Heart right ventricle (tissue), 16 donors: Measurements from ENCODE around the gene SBDS. TPM values are rescaled to one million over a fixed set of nuclear protein-coding genes. Genes with fewer than 3 reads are reported as not detected.
"Not testable (repeated sequence)": the region's sequence is repeated elsewhere in the genome, so short reads cannot be mapped to it uniquely, and the experiment has no call there.

Experiments used
- ATAC-seq, 8 donors: fragments of 200-7000 bp; cut with Tn5 transposase; one replicate each; pipeline ENCODE4 v1.9.1; 2020; ENCODE audit warnings: mild to moderate bottlenecking in 8 of 8, moderate library complexity in 8 of 8, moderate number of reproducible peaks in 1 of 8
- DNase-seq, 2 donors: peaks; one replicate each; pipeline ENCODE4 v3.0.0-alpha.2; 2020
- H3K27ac ChIP-seq, 10 donors: fragments of 200-600 bp; sonication (generic) in 2 of 10; one replicate each; pipeline versions ENCODE4 v1.5.0 to v1.8.0; 2020 to 2022; ENCODE audit warnings: mild to moderate bottlenecking in 3 of 10
- H3K27me3 ChIP-seq, 7 donors: fragments of 200-600 bp; one replicate each; pipeline ENCODE4 v1.8.0; 2021 to 2022; ENCODE audit warnings: mild to moderate bottlenecking in 2 of 7
- H3K36me3 ChIP-seq, 9 donors: fragments of 200-600 bp; sonication (generic) in 1 of 9; one replicate each; pipeline versions ENCODE4 v1.5.0 to v1.8.0; 2020 to 2022; ENCODE audit warnings: mild to moderate bottlenecking in 2 of 9
- H3K4me1 ChIP-seq, 9 donors: fragments of 200-600 bp; sonication (generic) in 1 of 9; one replicate each; pipeline versions ENCODE4 v1.5.0 to v1.8.0; 2020 to 2022; ENCODE audit warnings: mild to moderate bottlenecking in 4 of 9
- H3K4me3 ChIP-seq, 10 donors: fragments of 200-600 bp; sonication (generic) in 2 of 10; one replicate each; pipeline versions ENCODE4 v1.5.0 to v1.8.0; 2020 to 2022; ENCODE audit warnings: mild to moderate bottlenecking in 7 of 10, moderate library complexity in 2 of 10
- H3K9me3 ChIP-seq, 11 donors: fragments of 200-600 bp in 10 of 11; sonication (generic) in 2 of 11; one replicate each; pipeline versions ENCODE4 v1.5.0 to v1.8.0; 2013 to 2022; ENCODE audit warnings: mild to moderate bottlenecking in 2 of 11, control low read depth in 1 of 11, moderate library complexity in 1 of 11
- CTCF ChIP-seq, 9 donors: fragments of 200-600 bp; sonication (generic) in 2 of 9; IDR thresholded peaks; one replicate each; pipeline versions ENCODE4 v1.5.0 to v1.8.0; 2021 to 2022; ENCODE audit warnings: antibody characterized with exemption in 9 of 9, mild to moderate bottlenecking in 5 of 9, moderate library complexity in 1 of 9
- WGBS, 2 donors: extraction: QIAGEN DNeasy Blood & Tissue Kit; methylation state at CpG; one replicate each; pipeline ENCODE4 v1.1.7; 2013; ENCODE audit warnings: inconsistent platforms in 1 of 2; 5-methylcytosine and 5-hydroxymethylcytosine counted together
- intact Hi-C, 10 donors: fragments of 100-400 bp; cut with DNase I; formaldehyde crosslinking; loops; one replicate each; pipeline versions ENCODE4 v1.11.1 to v1.14.2; 2022
- long read RNA-seq, 3 donors: library from polyadenylated mRNA; unstranded; transcript quantifications; one replicate each; pipeline ENCODE4 v2.0.0, GENCODE V29; 2020 to 2021
- polyA plus RNA-seq, 2 donors: library from polyadenylated mRNA; stranded (reverse); fragments of 200-250 nt; gene quantifications; one replicate each; pipeline ENCODE4 v1.2.3, GENCODE V29; 2013
- total RNA-seq, 10 donors: library from RNA; stranded (reverse); fragmentation: NEBNext Ultra II Directional in 3 of 10; extraction: Animal tissue kit (Norgen Biotek cat#: 25700) in 3 of 10; gene quantifications; one replicate each; pipeline versions ENCODE4 v1.2.1 to v1.2.4, GENCODE V29; 2021 to 2023
- donor health status: Arrhythmogenic right ventricular cardiomyopathy.
- donor health status: ischemic (EF 13 %, LVEDD 7.1; RV severe dilation, severe dysfunction).
- donor health status: healthy with polysubstance abuse.
- donor health status: DM: no; HTN: yes; CAD: no.
- donor health status: DM: no; HTN: no; CAD: no.
- donor health status: ischemic (EF 25% LVEDD 6.9; RV normal size, moderate dysfunction).
- donor health status: ischemic (EF 25% LVEDD 5.7; RV mildly dilated, moderate dysfunction).
- donor health status: healthy.
- donor health status: DM: yes; HTN: yes; CAD: no.
- donor health status: Ischemic cardiomyopathy.
- donor health status: ischemic (EF 35%, LVEDD 5.7; RV mildly dilated, moderate dysfunction).
- donor health status: nonischemic (EF 11% LVEDD 7.7; RV severe dilation, severe dysfunction).
- donor health status: DM: yes; HTN: yes; CAD: no.
- donor health status: PGD.
- donor health status: ischemic (EF 29% LVEDD 5.4; RV normal size, mild dysfunction).
- donor health status: nonischemic (EF 23%, LVEDD 6.1; RV moderate dilation, normal function).

SBDS gene
- total RNA-seq: 100 to 1,000 TPM; 163 to 351 (median 242) TPM
- 100 to 1,000 TPM; 107 to 254 TPM for polyA plus RNA-seq
- long read RNA-seq, donor 1, transcript SBDS-201 (5 exons, 1,631 nt): major isoform, 201 of 215 reads
- long read RNA-seq, donor 1, partial matches to known transcripts: 3 of 215 reads
- long read RNA-seq, donor 1, other reads (novel, unspliced or antisense): 11 of 215 reads
- long read RNA-seq, donor 2, transcript SBDS-201 (5 exons, 1,631 nt): major isoform, 211 of 239 reads
- long read RNA-seq, donor 2, partial matches to known transcripts: 23 of 239 reads
- long read RNA-seq, donor 2, other reads (novel, unspliced or antisense): 5 of 239 reads
- long read RNA-seq, donor 3, transcript SBDS-201 (5 exons, 1,631 nt): major isoform, 574 of 604 reads
- long read RNA-seq, donor 3, partial matches to known transcripts: 14 of 604 reads
- long read RNA-seq, donor 3, other reads (novel, unspliced or antisense): 16 of 604 reads

- Histone ChIP-seq H3K36me3 (peaks cover 0 to 57% (median 33%) of the 10 kb centered on the region in 9 donors), H3K4me3 (peak within 1 kb of the TSS; percentile 48 to 95 (median 76)), H3K4me1 (peaks cover 5 to 35% (median 22%) of the 10 kb centered on the region in 9 donors), H3K27ac (peak within 1 kb of the TSS; percentile 90 to 100 (median 98))
- ATAC-seq: peak; percentile 84 to 93 (median 88)
- not testable (repeated sequence) for H3K9me3 ChIP-seq, H3K27me3 ChIP-seq
- 0 to 1% methylated on average over 59 of the region's 59 CpGs for WGBS, 2 donors
- TF ChIP-seq CTCF (IDR thresholded peaks at IDR 0.05): peak in 1 of 9 donors; percentile 1
- intact Hi-C loops: loop anchor here in 2 of 10 donors (5.0 to 10.0 kb wide), 4 partner anchors 70 to 313 kb away; partner anchors contain the start of genes RABGEF1 (in 1 of the 2) and TMEM248 (in 1 of the 2)
- peak; percentile 88 to 98 for DNase-seq
These were observed at the start of gene SBDS for GRCh38 chr7:66995050-66995776. TSS of gene SBDS (minus strand) at chr7:66995586. CDS start at chr7:66995417, 169 bp downstream.

- intact Hi-C loops: loop anchor here in 1 of 10 donors (5.0 kb wide), 1 partner anchor 259 kb away; no protein-coding TSS in a partner anchor
- H3K9me3 ChIP-seq, H3K27me3 ChIP-seq, H3K36me3 ChIP-seq, H3K4me3 ChIP-seq, DNase-seq: not testable (repeated sequence)
- peak in 3 of 8 donors; percentile 19 to 61 (median 31) for ATAC-seq
- peak overlapping the region in 7 of 10 donors; percentile 35 to 73 (median 65) for H3K27ac ChIP-seq
- peaks cover 0 to 16% (median 10%) of the 10 kb centered on the region in 9 donors for H3K4me1 ChIP-seq
- 52 to 73% methylated on average over 4 of the region's 4 CpGs for WGBS, 2 donors
These were observed 48.2 kb upstream of the SBDS start for GRCh38 chr7:67043559-67043930.

- not testable (repeated sequence) for H3K4me3 ChIP-seq, H3K27me3 ChIP-seq, H3K9me3 ChIP-seq, H3K36me3 ChIP-seq
- WGBS, 2 donors: 72 to 74% methylated on average over 5 of the region's 5 CpGs
- DNase-seq (peak in 1 of 2 donors; percentile 79), ATAC-seq (peak; percentile 89 to 97 (median 94))
- intact Hi-C loops: loop anchor here in 1 of 10 donors (5.0 kb wide), 1 partner anchor 259 kb away; no protein-coding TSS in a partner anchor
- H3K27ac ChIP-seq: peak overlapping the region in 9 of 10 donors; percentile 29 to 73 (median 65)
- peaks cover 0 to 16% (median 10%) of the 10 kb centered on the region in 9 donors for H3K4me1 ChIP-seq
These were observed 47.6 kb upstream of the SBDS start for GRCh38 chr7:67042781-67043558.

GRCh38 chr7:67040832-67041231 is 45.4 kb upstream of the SBDS start:
- intact Hi-C loops: loop anchor here in 1 of 10 donors (5.0 kb wide), 1 partner anchor 261 kb away; no protein-coding TSS in a partner anchor
- H3K27ac ChIP-seq, ATAC-seq, H3K27me3 ChIP-seq, H3K9me3 ChIP-seq, H3K4me3 ChIP-seq, H3K36me3 ChIP-seq, DNase-seq: not testable (repeated sequence)
- WGBS, 2 donors: 49 to 58% methylated on average over 2 of the region's 2 CpGs
- H3K4me1 ChIP-seq: peaks cover 4 to 26% (median 14%) of the 10 kb centered on the region in 9 donors
- TF ChIP-seq CTCF (IDR thresholded peaks at IDR 0.05): peak in 8 of 9 donors; percentile 21 to 59 (median 50)

GRCh38 chr7:67036432-67037395 is 41.3 kb upstream of the SBDS start:
- Histone ChIP-seq H3K4me1 (peaks cover 0 to 11% (median 4%) of the 10 kb centered on the region in 9 donors), H3K27ac (peak overlapping the region in 7 of 10 donors; percentile 10 to 71 (median 48)), H3K36me3 (peaks cover 0 to 25% (median 5%) of the 10 kb centered on the region in 9 donors)
- H3K4me3 ChIP-seq, H3K27me3 ChIP-seq, intact Hi-C loops, H3K9me3 ChIP-seq: not testable (repeated sequence)
- ATAC-seq: peak; percentile 88 to 98 (median 93)
- 74 to 81% methylated on average over 9 to 10 of the region's 10 CpGs for WGBS, 2 donors
- peak; percentile 49 to 56 for DNase-seq
